Parathyroid adenoma (tissue), 2 donors: ENCODE data around the gene RPS10.

Source experiments
- H2AFZ ChIP-seq: fragments of 300-600 bp; sonication (generic); one replicate; pipeline ENCODE4 v1.7.0; 2017; ENCODE audit warnings: antibody characterized with exemption, mild to moderate bottlenecking
- H3K27ac ChIP-seq: fragments of 300-600 bp; sonication (generic); one replicate; pipeline ENCODE4 v1.7.0; 2017
- H3K27me3 ChIP-seq: fragments of 300-600 bp; sonication (generic); one replicate; pipeline ENCODE4 v1.7.0; 2017; ENCODE audit warnings: low read length; ENCODE audit not compliant: control insufficient read depth, insufficient read depth
- H3K36me3 ChIP-seq: fragments of 300-600 bp; sonication (generic); one replicate; pipeline ENCODE4 v1.7.0; 2017; ENCODE audit warnings: low read length; ENCODE audit not compliant: control insufficient read depth, insufficient read depth
- H3K4me1 ChIP-seq: fragments of 300-600 bp; sonication (generic); one replicate; pipeline ENCODE4 v1.7.0; 2017; ENCODE audit warnings: control low read depth
- H3K4me2 ChIP-seq: fragments of 300-600 bp; sonication (generic); one replicate; pipeline ENCODE4 v1.7.0; 2017; ENCODE audit warnings: low read length
- H3K4me3 ChIP-seq: fragments of 300-600 bp; sonication (generic); one replicate; pipeline ENCODE4 v1.7.0; 2017; ENCODE audit warnings: low read depth, low read length
- H3K79me2 ChIP-seq: fragments of 300-600 bp; sonication (generic); one replicate; pipeline ENCODE4 v1.7.0; 2017; ENCODE audit warnings: control low read depth
- H3K9ac ChIP-seq: fragments of 300-600 bp; sonication (generic); one replicate; pipeline ENCODE4 v1.7.0; 2017; ENCODE audit warnings: mild to moderate bottlenecking
- H3K9me3 ChIP-seq: fragments of 300-600 bp; sonication (generic); one replicate; pipeline ENCODE4 v1.7.0; 2017; ENCODE audit warnings: low read length; ENCODE audit not compliant: control insufficient read depth
- CTCF ChIP-seq: fragments of 300-600 bp; sonication (generic); IDR thresholded peaks from one replicate; pipeline ENCODE4 v1.7.0; 2017; ENCODE audit warnings: antibody characterized with exemption, mild to moderate bottlenecking
- donor health status: primary hyperparathyroidism.

RPS10 gene

DNA sequence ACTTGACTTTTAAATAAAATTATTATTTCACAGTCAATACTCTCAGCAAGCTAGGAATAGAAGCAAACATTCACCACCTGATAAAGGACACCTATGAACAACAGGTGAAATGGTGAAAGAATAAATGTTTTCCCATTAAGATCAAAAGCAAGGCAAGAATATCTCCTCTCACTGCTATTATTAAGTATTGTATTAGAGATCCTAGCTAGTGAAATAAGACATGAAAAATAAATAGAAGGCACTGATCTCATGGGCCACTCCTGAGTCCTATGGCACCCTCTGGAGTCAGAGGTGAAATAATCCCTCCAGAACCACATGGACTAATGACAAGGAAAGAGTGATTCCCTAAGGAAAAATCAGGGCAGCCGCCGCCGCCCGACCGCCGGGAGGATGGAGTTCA lies 29.4 kb downstream of the RPS10 start:
- Histone ChIP-seq H3K79me2 (peaks cover 7% of the 10 kb centered on the region), H3K36me3 (no peaks in the 10 kb centered on the region), H3K9me3 (no peaks in the 10 kb centered on the region), H3K27me3 (no peaks in the 10 kb centered on the region), H3K4me3 (no peak overlapping the region), H3K9ac (no peak overlapping the region), H3K4me2 (no peak overlapping the region), H3K4me1 (no peaks in the 10 kb centered on the region), H2AFZ (no peak overlapping the region), H3K27ac (no peak overlapping the region)
- no peak for TF ChIP-seq CTCF

GRCh38 chr6:34393966-34394305 lies 31.9 kb downstream of the RPS10 start:
- Histone ChIP-seq H2AFZ (no peak overlapping the region), H3K4me3 (no peak overlapping the region), H3K4me1 (no peaks in the 10 kb centered on the region), H3K27ac (no peak overlapping the region), H3K4me2 (no peak overlapping the region), H3K9me3 (no peaks in the 10 kb centered on the region), H3K79me2 (peaks cover 18% of the 10 kb centered on the region), H3K9ac (no peak overlapping the region), H3K27me3 (no peaks in the 10 kb centered on the region), H3K36me3 (no peaks in the 10 kb centered on the region)
- no peak for TF ChIP-seq CTCF

DNA sequence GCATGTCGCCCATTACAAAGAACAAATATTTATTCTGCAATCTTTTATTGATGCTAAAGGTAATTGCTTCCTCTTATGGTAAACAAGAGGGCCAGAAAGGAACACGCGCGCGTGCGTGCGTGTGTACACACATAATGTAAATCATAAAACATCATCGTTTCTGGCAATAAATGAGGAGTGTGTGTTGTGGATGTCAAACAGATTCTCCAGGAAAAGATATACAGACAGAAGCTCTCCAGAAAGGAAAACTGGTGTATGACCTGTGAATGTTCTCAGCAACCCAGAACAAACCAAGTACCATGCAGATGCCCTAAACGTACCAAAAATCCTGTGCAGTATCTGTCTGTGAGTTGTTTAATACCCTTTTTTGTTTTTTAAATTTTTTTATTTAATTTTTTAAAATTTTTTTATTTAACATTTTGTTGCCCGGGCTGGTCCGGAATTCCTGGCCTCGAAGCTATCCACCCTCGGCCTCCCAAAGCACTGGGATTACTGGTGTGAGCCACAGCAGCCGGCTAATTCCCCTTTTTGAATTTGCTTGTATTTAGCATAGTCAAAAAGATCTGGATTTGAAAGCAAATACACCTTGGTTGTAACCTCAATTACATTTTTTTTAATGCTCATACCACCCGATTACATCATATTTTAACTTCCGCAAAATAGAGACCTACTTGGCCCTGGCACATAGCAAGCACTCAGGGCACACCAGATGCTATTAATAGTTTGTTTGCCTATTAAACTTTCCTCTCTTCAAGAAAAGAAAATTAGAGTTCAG lies 32.5 kb downstream of the RPS10 start:
- TF ChIP-seq CTCF: no peak

GRCh38 chr6:34392497-34393190 lies 33.2 kb downstream of the RPS10 start, which contains the start of gene NUDT3:
Gene NUDT3 (minus strand): TSS chr6:34392669. CDS start chr6:34392362, 307 bp downstream.
- peak within 1 kb of the TSS; percentile 97 for H2AFZ ChIP-seq
- peak within 1 kb of the TSS; percentile 85 for H3K4me3 ChIP-seq
- H3K79me2 ChIP-seq: peaks cover 31% of the 10 kb centered on the region
- H3K27me3 ChIP-seq: no peaks in the 10 kb centered on the region
- peak; percentile 92 for TF ChIP-seq CTCF
- H3K4me2 ChIP-seq: peak within 1 kb of the TSS; percentile 86
- H3K27ac ChIP-seq: peak within 1 kb of the TSS; percentile 91
- H3K9ac ChIP-seq: peak within 1 kb of the TSS; percentile 85
- H3K9me3 ChIP-seq: no peaks in the 10 kb centered on the region
- H3K4me1 ChIP-seq: no peaks in the 10 kb centered on the region
- H3K36me3 ChIP-seq: no peaks in the 10 kb centered on the region

More for the DNA sequence above, 32.5 kb downstream of the RPS10 start:
- H2AFZ ChIP-seq: peak overlapping the region; percentile 64
- peak overlapping the region; percentile 91 for H3K27ac ChIP-seq
- peaks cover 24% of the 10 kb centered on the region for H3K79me2 ChIP-seq
- no peaks in the 10 kb centered on the region for H3K4me1 ChIP-seq
- H3K9ac ChIP-seq: no peak overlapping the region
- H3K9me3 ChIP-seq: no peaks in the 10 kb centered on the region
- H3K27me3 ChIP-seq: no peaks in the 10 kb centered on the region
- peak overlapping the region; percentile 61 for H3K4me2 ChIP-seq
- peak overlapping the region; percentile 85 for H3K4me3 ChIP-seq
- H3K36me3 ChIP-seq: no peaks in the 10 kb centered on the region
